LHCN-M2 (cell line): ENCODE results near the gene UVRAG. TPM values are rescaled to one million over a fixed set of nuclear protein-coding genes. Genes with fewer than 3 reads are reported as not detected.
"Not testable (repeated sequence)": the region's sequence is repeated elsewhere in the genome, so short reads cannot be mapped to it uniquely, and the experiment has no call there.

Experiments
- DNase-seq: peaks from one replicate; pipeline ENCODE4 v3.0.0-alpha.2; 2012; ENCODE audit warnings: low read depth
- total RNA-seq: library from RNA; depleted of rRNA; stranded (reverse); fragments of >200 nt; gene quantifications from 2 replicates; pipeline ENCODE4 v1.2.3, GENCODE V29; 2014

UVRAG gene
- total RNA-seq, 1 experiment from 2014 or later = 12.2 TPM

DNA sequence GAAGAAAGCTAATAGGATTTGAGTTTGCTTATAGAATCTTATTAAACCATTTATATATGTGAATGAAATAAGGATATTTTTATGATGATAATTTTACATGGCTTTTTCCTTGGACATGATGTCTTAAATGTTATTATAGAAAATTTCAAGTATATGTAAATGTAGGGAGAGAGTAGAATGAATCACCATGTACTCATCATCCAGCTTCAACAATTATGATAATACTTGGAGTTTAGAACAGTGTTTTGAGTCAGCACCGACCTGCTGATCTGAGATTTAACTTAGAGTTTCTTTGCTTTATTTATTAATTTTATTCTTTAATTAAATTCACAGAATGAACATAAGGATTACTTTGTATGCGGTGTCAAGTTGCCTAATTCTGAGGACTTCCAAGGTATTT lies 193.5 kb downstream of the UVRAG start:
- DNase-seq = peak; percentile 63

DNA sequence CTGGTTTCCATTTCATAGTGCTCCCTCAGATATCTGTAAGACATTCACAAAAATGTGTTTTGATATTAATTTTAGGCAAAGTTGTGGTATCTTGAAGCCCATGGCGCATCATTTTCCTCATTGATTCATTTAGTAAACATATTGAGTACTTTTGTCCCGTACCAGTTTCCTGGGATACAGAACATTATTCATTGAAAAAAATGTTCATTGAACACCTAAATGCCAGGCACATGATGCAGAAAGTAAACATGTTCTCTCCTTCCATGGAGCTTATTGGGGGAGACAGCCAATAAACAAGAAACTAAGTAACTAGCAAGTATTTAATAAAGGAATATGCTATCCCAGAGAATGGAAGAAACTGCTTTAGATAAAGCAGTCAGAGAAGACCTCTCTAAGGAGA lies 195.0 kb downstream of the UVRAG start:
- no peak for DNase-seq

DNA sequence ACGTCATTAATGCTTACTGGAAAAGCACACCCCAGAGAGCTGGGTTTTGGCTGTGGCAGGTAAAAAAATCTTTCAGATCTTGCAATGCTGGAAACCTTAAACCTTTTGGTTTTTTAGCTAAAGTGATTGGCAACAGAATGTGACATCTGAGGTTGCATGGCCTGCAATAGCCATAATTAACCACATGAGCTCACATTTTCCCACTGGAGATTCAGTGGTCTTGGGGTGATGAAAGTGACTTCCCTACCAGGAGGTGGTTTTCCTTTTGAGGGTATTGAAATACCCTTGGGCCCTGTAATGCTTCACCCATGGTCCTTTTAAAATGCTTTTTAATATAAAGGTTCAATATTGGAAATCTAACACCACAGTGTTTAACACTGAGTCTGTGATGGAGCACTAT lies 198.5 kb downstream of the UVRAG start:
- DNase-seq = no peak

DNA sequence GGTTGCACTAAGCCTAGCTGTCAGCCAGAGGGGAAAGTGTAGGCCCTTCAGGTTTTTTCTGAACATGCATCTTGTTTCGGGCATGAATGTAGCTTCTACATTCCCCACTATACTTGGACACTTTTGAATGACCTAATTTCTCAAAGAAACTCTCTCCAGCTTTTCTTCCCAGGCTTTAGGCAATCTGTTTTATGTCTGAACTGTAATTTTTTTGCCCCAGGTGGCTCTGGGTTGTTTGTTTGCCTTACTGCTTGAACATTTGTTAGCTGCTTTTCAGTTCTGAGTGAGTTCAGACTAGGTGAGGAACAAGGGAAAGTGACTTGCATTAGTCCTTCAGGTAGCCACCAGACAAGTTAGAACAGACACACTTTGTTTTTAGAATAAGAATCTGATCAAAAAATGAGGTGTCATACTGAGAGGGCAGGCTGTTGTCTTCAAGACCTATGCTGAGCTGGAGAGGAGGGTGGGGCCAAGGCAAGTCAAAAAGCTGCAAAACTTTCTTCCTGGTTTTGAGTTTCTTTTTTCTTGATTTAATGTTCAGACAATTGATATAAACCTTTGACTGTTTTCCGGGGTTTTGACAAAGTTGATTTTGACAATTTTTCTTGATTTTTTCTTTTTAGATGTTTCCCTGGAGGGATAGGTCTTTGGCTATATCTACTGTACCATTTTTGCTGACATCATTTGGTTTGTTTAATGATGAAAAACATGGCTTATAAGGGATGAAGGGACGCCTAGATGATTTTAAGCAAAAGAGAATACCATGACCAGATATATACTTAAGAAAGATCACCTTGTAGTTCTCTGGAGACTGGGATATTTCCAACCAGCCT lies 208.4 kb downstream of the UVRAG start:
- DNase-seq = no peak

DNA sequence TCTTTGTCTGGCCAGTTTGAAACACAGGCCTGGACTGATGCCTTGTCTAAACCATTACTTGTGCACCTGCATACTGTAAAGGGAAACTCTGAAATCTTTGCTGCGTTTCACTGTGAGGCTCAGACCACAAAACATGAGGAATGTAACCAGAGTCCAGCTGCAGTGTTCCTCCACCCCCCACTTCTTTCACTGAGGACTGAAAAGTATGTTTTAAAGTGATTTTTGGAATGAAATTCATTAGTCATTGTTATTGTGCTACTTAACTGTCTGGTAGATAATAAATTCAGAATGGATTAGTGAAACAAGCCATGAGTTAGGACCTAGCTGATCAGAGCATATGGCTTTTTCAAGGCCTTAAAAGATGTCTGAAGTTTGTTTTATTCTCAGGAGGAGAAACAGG lies 210.1 kb downstream of the UVRAG start:
- DNase-seq = peak; percentile 79

DNA sequence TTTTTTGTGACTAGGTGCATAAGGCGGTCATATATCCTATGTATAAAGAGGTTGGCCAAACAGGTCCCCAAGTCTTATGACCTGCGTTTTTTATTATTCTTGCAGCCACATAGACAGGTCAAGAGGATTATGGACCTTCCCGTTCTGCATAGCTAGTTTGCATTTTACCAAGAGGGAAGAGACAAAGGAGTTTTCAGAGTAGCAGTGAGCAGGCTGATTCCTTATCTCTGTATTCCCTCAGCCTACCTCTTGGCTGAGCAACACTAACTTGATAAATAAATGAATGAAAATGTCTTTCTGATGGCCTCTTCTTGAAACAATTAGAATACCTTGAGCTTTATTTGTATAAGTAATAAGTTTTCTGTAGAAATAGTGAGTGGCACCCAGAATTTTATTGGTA lies 210.8 kb downstream of the UVRAG start:
- DNase-seq = no peak

DNA sequence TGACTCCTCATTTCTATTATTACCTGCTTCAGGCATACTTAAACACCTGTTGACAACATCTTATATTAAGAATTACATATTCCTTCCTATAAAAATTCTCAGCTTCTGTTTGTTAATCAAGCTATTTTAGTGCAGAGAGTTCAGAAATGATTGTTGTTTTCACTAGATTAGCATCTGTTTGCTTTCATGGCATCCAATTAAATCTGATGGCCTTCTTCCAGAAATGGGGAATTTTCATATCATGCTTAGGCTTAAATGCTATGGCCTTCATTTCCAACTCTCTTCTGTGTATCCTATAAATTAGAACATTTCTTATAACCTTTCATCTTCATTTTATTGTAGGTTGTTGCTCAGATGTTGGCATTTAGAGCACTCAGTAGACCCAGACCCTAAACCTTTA lies 211.3 kb downstream of the UVRAG start:
- DNase-seq = no peak

DNA sequence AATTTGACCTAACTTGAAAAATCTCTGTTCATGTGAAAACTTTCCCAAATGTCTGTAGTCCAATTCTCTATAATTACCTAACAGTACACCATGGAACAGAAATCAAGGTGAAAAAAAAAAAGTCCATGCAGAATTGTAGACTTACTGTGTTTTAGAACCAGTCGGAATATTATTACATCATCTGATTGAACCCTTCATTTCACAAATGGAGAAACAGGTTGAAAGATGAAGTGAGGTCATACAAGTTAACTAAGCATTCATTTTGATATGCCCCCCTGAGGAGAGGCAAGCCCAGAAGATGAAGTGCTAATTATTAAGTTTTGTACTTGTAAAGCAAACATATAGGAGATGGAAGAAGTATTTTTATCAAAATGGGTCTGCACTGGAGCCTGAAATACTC lies 211.9 kb downstream of the UVRAG start:
- DNase-seq = no peak

DNA sequence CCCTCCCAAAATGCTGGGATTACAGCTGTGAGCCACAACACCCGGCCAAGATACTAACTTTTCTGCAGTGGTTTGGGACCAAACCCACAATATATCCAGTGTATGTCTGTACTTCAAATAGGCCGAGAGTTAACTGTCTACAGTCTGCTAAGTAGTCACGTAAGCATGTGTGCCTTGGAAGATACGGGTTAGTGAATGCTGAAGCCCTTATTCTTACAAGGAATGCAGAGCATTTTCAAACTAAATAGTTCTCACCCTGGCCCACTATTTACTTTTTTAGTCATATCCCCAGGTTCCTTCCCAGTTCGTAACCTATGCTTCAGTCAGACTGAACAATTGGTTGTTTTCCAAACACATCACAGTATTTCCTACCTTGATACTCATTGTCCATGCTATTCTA lies 215.3 kb downstream of the UVRAG start:
- peak; percentile 59 for DNase-seq

DNA sequence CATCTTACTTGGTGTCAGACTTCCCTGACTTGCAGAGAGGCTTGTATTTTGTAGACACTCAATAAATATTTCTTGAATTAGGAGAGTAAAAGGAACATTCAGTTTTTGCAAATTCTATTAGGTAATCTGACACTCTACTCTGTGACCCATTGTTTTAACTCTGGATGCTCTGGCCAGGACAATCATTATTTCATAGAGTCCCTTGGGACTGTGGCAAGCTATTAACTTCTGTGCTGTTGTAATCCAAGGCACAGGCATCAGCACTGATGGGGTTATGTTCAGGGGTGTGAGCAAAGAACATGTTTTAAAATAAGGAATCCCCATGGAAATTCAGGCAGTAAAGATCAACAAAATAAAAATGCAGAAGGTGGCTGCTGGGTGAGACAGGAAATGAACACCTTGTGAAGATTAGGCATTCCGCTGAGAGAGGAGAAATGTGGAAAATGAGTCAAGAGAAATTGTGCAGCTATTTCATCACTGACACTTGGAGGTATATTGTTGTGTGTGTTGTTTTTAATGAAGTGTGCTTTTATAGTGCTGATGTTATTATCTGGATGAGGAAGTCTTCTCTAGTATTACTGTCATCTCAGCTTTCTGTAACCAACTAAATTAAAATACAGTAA lies 216.1 kb downstream of the UVRAG start:
- DNase-seq = peak; percentile 71

DNA sequence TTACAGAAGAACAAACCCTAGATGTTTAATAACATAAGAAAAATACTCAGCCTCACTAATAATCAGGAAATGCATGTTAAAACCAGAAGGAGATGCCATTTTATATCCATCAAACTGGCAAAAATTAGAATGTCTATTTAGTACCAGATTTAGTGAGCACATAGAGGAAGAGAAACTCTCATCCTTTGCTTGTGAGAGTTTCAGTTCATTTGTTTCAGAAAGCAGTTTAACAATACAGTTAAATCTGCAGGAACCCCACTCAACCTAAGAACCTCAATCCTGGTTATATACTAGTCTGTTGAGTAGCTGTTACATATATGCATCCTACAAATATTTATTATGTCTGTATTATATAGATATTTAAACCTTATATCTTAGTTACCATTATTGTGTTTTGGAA lies 218.7 kb downstream of the UVRAG start:
- DNase-seq = no peak

DNA sequence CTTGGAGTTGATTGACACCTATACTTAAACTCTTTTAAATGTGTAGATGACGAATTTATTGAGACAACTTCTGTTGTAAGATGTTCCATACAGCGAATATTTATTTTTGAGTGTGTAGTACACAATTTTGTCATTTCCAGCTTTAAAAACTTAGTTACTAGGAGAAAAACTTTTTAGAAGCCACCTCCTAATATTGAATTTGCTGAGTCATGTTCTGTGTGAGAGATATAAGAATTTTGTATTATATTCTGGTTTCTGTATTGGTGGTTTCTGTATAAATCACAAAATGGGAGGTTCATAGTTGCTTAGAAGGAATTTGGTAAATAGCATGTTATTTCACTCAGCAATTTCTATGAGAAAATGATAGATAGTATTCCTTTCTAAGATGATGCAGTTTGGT lies 220.0 kb downstream of the UVRAG start:
- DNase-seq = no peak

DNA sequence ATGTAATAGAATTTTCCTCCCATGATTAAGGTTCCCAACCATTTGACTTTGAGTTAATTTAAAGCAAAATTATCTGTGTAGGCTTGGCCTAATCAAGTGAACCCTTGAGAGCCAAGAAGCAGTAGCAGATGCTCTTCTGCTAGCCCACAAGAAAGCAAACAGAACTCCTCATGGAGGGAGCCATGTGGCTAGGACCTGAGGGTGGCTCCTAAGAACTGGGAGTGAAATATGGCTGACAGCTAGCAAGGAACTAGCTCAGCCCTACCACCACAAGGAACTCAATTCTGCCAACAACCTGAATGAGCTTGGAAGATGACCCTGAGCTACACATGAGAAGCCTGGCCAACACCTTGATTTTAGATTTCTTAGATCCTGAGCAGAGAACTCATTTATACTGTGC lies 223.6 kb downstream of the UVRAG start:
- DNase-seq = no peak

DNA sequence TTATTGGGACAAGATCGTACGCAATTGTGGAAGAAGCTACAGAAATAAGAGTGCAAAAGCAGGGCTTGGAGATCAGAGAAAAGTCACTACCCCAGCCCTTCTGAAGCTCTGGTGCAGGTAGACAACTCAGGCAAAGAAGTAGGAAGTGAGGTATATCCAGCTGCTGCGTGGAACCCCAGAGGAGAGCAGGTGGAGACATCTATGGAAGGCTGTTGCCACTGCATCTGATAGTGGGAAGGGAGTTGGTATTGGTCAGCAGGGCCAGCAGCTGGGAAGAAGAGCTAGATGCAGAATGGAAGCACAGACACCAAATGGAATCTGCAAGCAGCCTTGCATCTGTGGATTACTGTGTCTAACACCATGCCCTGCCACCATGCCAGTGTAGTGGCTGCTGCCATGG lies 226.2 kb downstream of the UVRAG start:
- DNase-seq = no peak

DNA sequence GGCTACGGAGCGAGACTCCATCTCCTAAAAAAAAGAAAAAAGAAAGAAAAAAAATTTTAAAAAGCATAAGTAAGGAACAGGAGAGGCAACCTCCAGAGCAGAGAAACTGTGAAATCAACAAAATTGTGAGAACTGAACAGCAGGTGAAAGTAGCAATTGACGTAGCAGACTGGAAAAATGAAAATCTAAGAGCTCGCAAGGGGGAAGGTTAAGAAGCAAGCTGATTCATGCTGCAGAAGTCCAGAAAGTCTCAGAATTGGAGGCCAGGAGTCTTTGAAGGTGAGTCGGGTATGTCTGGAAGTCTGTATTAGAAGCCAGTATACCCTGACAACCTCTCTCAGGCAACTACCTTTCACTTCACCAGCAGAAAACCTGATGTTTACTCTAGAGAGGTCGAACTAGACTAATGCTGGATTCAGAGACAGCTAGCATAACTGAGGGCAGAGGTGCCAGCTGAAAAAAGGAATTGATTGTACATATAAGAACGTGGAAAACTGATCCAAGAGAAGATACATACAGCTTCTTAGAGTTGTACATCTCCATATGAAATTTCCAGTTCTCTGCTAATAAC lies 229.8 kb downstream of the UVRAG start:
- DNase-seq = no peak

DNA sequence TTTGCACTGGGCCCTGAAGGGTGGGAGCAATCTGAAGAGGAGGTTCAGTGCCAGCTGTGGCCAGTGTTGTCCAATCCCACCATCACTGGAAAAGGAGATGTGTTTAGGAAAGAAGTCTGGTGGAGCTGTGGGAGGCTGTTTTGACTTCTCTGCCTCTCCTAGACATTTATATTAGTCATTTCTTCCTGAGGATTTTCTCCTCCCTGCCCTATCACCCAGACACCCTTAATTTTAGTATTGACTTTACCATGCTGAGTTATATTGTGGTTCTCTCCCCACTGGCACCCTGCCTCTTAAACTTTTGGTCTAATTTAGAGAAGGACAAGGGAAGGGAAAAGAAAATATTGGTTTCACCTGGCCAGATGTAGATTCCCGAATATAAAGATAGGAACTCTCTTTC lies 232.2 kb downstream of the UVRAG start:
- no peak for DNase-seq

DNA sequence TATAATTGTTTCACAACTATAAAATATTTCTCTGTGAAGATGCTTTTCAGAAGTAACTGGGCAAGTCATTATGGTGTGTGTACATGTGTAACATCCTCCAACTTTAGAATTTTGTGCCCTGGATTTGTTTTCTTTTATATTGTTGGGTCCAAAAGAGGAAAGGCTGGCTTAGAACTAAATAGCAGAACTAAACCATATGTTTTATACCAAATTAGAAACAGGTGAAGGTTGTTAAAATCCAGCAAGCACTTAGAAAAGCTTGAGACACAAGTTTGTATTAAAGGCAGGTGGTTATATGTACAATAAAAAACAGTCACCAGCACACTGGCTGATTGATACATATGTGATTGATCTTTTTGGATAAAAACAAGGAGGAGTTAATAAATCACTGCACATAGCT lies 232.8 kb downstream of the UVRAG start:
- DNase-seq = no peak

DNA sequence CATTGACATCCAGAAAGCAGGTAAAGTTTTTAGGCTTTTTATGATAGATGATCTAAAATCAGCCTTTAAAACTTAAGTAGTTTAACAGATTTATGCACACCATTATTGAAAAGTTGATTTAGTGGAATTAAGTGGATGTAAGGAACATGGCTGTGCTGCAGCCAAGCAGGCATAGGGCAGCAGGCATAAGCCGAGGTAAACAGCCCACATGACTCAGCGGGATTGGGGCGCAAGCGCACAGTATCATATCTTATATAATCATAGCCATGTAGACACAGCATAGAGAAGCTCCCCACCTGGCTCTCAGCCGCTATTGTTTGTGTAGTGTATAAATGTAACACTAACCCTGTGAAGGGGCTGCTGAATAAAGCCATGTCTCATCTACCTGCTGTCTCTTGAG lies 233.8 kb downstream of the UVRAG start:
- peak; percentile 46 for DNase-seq

DNA sequence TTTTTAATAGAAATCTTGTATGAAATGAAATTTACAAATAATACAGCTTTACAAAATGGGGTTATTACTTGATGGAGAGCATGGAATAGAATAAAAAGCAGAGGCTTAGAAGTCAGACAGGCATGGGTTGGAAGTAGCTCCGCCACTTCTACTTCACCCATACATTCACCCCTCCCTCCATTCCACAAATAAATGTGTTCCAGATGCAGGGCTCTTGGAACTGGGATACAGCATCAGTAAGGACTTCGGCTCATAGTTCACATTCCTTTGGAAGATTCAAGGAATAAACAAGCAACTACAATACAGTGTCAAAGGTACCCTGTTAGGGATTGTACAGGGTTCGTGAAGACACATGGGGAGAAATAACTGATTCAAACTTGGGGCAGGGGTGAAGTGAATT lies 234.5 kb downstream of the UVRAG start:
- no peak for DNase-seq

DNA sequence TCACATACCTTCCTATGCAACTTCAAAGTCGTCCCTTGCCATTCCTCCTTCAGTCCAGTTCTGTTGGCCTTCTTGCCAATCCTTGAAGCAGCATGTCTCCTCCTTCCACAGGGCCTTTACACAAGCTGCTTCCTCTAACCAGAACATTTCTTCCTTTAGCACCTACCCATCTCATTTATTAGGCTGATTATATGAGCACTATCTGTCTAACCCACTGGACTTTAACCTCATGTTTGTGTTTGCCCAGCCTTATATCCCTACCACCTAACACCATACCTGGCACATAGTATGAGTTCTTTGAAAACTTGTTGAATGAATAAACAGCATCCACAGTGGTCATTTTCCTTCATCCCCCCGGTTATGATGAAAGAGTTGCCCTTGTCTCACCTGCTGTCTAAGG lies 236.9 kb downstream of the UVRAG start:
- no peak for DNase-seq

DNA sequence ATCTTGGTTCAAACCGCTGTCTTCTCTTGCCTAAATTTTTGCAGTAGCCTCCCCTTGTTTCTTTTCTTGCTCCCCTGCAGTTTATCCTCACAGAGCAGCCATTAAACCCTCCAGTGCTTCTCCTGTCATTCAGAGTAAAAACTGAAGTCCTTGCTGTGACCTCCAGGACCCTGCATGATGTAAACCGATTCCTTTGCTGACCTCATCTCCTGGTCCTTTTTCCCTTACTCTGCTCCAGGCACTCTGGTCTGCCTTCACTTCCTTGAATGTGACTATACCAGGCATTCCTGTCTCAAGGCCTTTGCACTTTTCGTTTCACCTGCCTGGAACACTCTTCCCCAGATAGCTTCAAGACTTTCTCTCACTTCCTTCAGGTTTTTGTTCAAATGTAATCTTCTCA lies 239.3 kb downstream of the UVRAG start:
- DNase-seq = no peak

DNA sequence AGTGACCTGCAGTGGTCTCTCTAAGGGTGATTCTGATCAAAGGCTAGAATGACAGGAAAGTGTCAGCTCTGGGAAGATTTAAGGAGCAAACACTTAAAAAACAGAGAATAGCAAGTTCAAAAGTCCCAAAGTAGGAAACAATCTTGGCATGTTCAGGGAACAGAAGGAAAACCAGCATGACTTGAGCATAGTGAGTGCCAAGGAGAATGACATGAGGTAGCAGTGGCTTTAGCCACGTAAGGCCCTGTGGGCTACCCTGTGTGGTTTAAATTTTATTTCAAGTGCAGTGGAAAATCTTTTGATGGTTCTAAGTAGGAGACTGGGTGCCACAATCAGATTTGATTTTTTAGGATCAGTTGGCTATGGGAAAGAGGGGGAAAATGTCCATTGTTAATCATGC lies 241.9 kb downstream of the UVRAG start:
- DNase-seq = no peak

DNA sequence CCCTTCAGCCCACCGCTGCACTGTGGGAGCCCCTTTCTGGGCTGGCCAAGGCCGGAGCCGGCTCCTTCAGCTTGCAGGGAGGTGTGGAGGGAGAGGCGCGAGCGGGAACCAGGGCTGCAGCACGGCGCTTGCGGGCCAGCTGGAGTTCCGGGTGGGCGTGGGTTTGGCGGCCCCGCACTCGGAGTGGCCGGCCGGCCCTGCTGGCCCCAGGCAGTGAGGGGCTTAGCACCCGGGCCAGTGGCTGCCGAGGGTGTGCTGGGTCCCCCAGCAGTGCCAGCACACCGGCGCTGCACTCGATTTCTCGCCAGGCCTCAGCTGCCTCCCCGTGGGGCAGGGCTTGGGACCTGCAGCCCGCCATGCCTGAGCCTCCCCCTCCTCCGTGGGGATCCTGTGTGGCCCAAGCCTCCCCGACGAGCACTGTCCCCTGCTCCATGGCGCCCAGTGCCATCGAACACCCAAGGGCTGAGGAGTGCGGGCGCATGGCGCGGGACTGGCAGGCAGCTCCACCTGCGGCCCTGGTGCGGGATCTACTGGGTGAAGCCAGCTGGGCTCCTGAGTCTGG lies 245.5 kb downstream of the UVRAG start:
- not testable (repeated sequence) for DNase-seq
